Neural cell (in vitro differentiated cells): Measurements from ENCODE around the gene EMC9. TPM values are rescaled to one million over a fixed set of nuclear protein-coding genes. Genes with fewer than 3 reads are reported as not detected.

Experiments used
- H2AFZ ChIP-seq: fragments of 200-600, 300-800 bp; sonication (generic), shearing (Covaris generic); 2 replicates; pipeline ENCODE4 v1.6.0; 2014; ENCODE audit warnings: low read depth, mild to moderate bottlenecking, antibody characterized with exemption, low read length, moderate library complexity
- H3F3A ChIP-seq: fragments of 200-600 bp; shearing (Covaris generic); 2 replicates; pipeline ENCODE4 v1.6.1; 2016; ENCODE audit warnings: mild to moderate bottlenecking, moderate library complexity, mixed read lengths, antibody characterized with exemption, low read length; ENCODE audit not compliant: insufficient read depth, poor library complexity, severe bottlenecking
- H3K27ac ChIP-seq: fragments of 200-600, 300-800 bp; sonication (generic), shearing (Covaris generic); 2 replicates; pipeline ENCODE4 v1.5.1; 2014; ENCODE audit warnings: mild to moderate bottlenecking, low read length, moderate library complexity
- H3K27me3 ChIP-seq: fragments of 300-800, 200-600 bp; sonication (generic), shearing (Covaris generic); 2 replicates; pipeline ENCODE4 v1.6.0; 2014; ENCODE audit warnings: mild to moderate bottlenecking, low read depth, low read length, moderate library complexity; ENCODE audit not compliant: insufficient read depth
- H3K36me3 ChIP-seq: fragments of 300-800, 200-600 bp; sonication (generic), shearing (Covaris generic); 2 replicates; pipeline ENCODE4 v1.5.1; 2014; ENCODE audit warnings: mild to moderate bottlenecking, antibody characterized with exemption, low read length, moderate library complexity; ENCODE audit not compliant: insufficient read depth
- H3K4me2 ChIP-seq: fragments of 300-800, 200-600 bp; sonication (generic), shearing (Covaris generic); 2 replicates; pipeline ENCODE4 v1.6.0; 2014; ENCODE audit warnings: mild to moderate bottlenecking, low read length
- H3K4me3 ChIP-seq: fragments of 300-800, 200-600 bp; sonication (generic), shearing (Covaris generic); 2 replicates; pipeline ENCODE4 v1.5.1; 2014; ENCODE audit warnings: mild to moderate bottlenecking, low read length, moderate library complexity
- H3K79me2 ChIP-seq: fragments of 200-600 bp; shearing (Covaris generic); replicated peaks from 2 replicates; pipeline ENCODE4 v1.6.0; 2014; ENCODE audit warnings: mild to moderate bottlenecking, low read length, moderate library complexity; ENCODE audit not compliant: insufficient read depth
- H3K9ac ChIP-seq: fragments of 300-800, 200-600 bp; sonication (generic), shearing (Covaris generic); 2 replicates; pipeline ENCODE4 v1.6.1; 2016; ENCODE audit warnings: mild to moderate bottlenecking, low read length, mixed read lengths
- H3K9me2 ChIP-seq: fragments of 200-600 bp; shearing (Covaris generic); 2 replicates; pipeline ENCODE4 v1.6.1; 2016; ENCODE audit warnings: mild to moderate bottlenecking, low read length, mixed read lengths; ENCODE audit not compliant: insufficient read depth
- H3K9me3 ChIP-seq: fragments of 200-600, 300-800 bp; sonication (generic), shearing (Covaris generic); 2 replicates; pipeline ENCODE4 v1.6.1; 2016; ENCODE audit warnings: mild to moderate bottlenecking, mixed run types, low read length, moderate library complexity, mixed read lengths
- H4K20me1 ChIP-seq: fragments of 200-600 bp; shearing (Covaris generic); 2 replicates; pipeline ENCODE4 v1.6.1; 2016; ENCODE audit warnings: mild to moderate bottlenecking, mixed run types; ENCODE audit not compliant: insufficient read depth
- CTCF ChIP-seq: fragments of 450-650 bp; IDR thresholded peaks from 2 replicates; pipeline ENCODE4 v1.5.1; 2014; ENCODE audit warnings: antibody characterized with exemption, mild to moderate bottlenecking, moderate library complexity; ENCODE audit not compliant: poor library complexity, severe bottlenecking
- EP300 ChIP-seq: fragments of 450-650 bp; conservative IDR thresholded peaks from 2 replicates; pipeline ENCODE4 v1.6.1; 2014; ENCODE audit warnings: antibody characterized with exemption, mild to moderate bottlenecking, moderate library complexity; ENCODE audit not compliant: poor library complexity, severe bottlenecking
- EZH2 ChIP-seq: fragments of 200-600, 300-800 bp; shearing (Covaris generic), sonication (generic); IDR thresholded peaks from 2 replicates; pipeline ENCODE4 v1.6.1; 2014; ENCODE audit warnings: antibody characterized with exemption, low read length, borderline replicate concordance, mild to moderate bottlenecking; ENCODE audit not compliant: insufficient read depth, poor library complexity, severe bottlenecking
- MXI1 ChIP-seq: fragments of 450-650 bp; conservative IDR thresholded peaks from 2 replicates; pipeline ENCODE4 v1.6.1; 2014; ENCODE audit warnings: antibody characterized with exemption, mild to moderate bottlenecking; ENCODE audit not compliant: poor library complexity, severe bottlenecking
- POLR2AphosphoS5 ChIP-seq: IDR thresholded peaks from 2 replicates; pipeline ENCODE4 v1.6.1; 2012
- RAD21 ChIP-seq: fragments of 450-650 bp; conservative IDR thresholded peaks from 2 replicates; pipeline ENCODE4 v1.6.1; 2014; ENCODE audit warnings: antibody characterized with exemption, mild to moderate bottlenecking, moderate library complexity
- REST ChIP-seq: IDR thresholded peaks from 2 replicates; pipeline ENCODE4 v1.6.1; 2012; ENCODE audit warnings: borderline replicate concordance
- SMC3 ChIP-seq: fragments of 450-650 bp; conservative IDR thresholded peaks from 2 replicates; pipeline ENCODE4 v1.6.1; 2014; ENCODE audit warnings: antibody characterized with exemption, mild to moderate bottlenecking, moderate library complexity; ENCODE audit not compliant: poor library complexity
- TAF1 ChIP-seq: IDR thresholded peaks from 2 replicates; pipeline ENCODE4 v1.6.1; 2012; ENCODE audit warnings: low read depth
- polyA plus RNA-seq: library from polyadenylated mRNA; depleted of rRNA; stranded (reverse); fragments of >200 nt; gene quantifications from 2 replicates; pipeline ENCODE4 v1.2.3, GENCODE V29; 2014

EMC9 gene
- polyA plus RNA-seq, 1 donor from 2014 or later, result 45.1 TPM

DNA sequence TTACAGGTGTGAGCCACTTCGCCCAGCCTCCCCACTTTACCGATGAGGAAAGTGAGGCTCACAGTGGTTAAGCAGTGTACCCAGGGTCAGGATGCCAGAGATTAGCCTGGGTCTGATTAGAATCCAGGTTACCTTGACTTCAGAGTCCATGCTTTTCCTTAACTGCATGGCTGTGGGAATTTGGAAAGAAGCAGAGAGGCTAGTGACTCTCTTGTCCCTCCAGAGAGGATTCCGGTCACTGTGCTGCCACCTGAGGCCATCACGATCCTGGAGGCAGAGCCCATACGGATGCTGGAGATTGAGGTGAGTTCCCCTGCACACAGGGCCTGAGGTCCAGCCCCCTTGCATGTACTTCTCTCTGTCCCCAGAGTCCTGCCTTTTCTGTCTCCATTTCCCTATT lies 35.2 kb upstream of the EMC9 start:
- Histone ChIP-seq H3F3A (no peaks in the 10 kb centered on the region), H2AFZ (no peak overlapping the region), H3K27ac (no peak overlapping the region), H4K20me1 (no peaks in the 10 kb centered on the region), H3K4me2 (no peak overlapping the region), H3K36me3 (no peaks in the 10 kb centered on the region), H3K9me3 (no peaks in the 10 kb centered on the region), H3K27me3 (no peaks in the 10 kb centered on the region), H3K9me2 (no peaks in the 10 kb centered on the region), H3K4me3 (no peak overlapping the region), H3K79me2 (no peaks in the 10 kb centered on the region), H3K9ac (no peak overlapping the region)
- TF ChIP-seq EZH2 (no peak), REST (no peak), RAD21 (no peak), SMC3 (no peak), MXI1 (no peak)

- Histone ChIP-seq H3K36me3 (no peaks in the 10 kb centered on the region), H3F3A (no peaks in the 10 kb centered on the region), H3K27ac (no peak overlapping the region), H3K9me2 (no peaks in the 10 kb centered on the region), H3K4me3 (peak overlapping the region; percentile 66), H3K9me3 (no peaks in the 10 kb centered on the region), H2AFZ (no peak overlapping the region), H4K20me1 (no peaks in the 10 kb centered on the region), H3K9ac (no peak overlapping the region), H3K27me3 (no peaks in the 10 kb centered on the region), H3K79me2 (no peaks in the 10 kb centered on the region), H3K4me2 (no peak overlapping the region)
- TF ChIP-seq EZH2 (no peak), POLR2AphosphoS5 (no peak)
These were observed 31.5 kb upstream of the EMC9 start for GRCh38 chr14:24172871-24173281.

GRCh38 chr14:24172261-24172860 lies 31.0 kb upstream of the EMC9 start:
- H3K9ac ChIP-seq, result peak overlapping the region; percentile 36
- no peak for TF ChIP-seq MXI1
- TF ChIP-seq RAD21, result no peak
- no peak for TF ChIP-seq EP300
- TF ChIP-seq TAF1, result no peak
- TF ChIP-seq CTCF, result no peak
- TF ChIP-seq SMC3, result no peak
- TF ChIP-seq REST, result no peak
- no peak for TF ChIP-seq POLR2AphosphoS5
- TF ChIP-seq EZH2, result no peak
- H3K9me3 ChIP-seq, result no peaks in the 10 kb centered on the region
- no peaks in the 10 kb centered on the region for H3K27me3 ChIP-seq
- H3K79me2 ChIP-seq, result no peaks in the 10 kb centered on the region
- H3K36me3 ChIP-seq, result no peaks in the 10 kb centered on the region
- H3K27ac ChIP-seq, result peak overlapping the region; percentile 9
- no peaks in the 10 kb centered on the region for H3F3A ChIP-seq
- no peaks in the 10 kb centered on the region for H4K20me1 ChIP-seq
- H2AFZ ChIP-seq, result no peak overlapping the region
- H3K4me3 ChIP-seq, result peak overlapping the region; percentile 66
- no peak overlapping the region for H3K4me2 ChIP-seq
- H3K9me2 ChIP-seq, result no peaks in the 10 kb centered on the region
